MCF 10A (cell line): ENCODE results near the gene ERLEC1. TPM values are rescaled to one million over a fixed set of nuclear protein-coding genes. Genes with fewer than 3 reads are reported as not detected.
"Not testable (repeated sequence)": the region's sequence is repeated elsewhere in the genome, so short reads cannot be mapped to it uniquely, and the experiment has no call there.

Experiments used
- BruUV-seq: library from RNA; stranded (reverse); fragments of 400-500 nt; replicated peaks from 2 replicates; lab custom pipeline; 2021; lab: Mats Ljungman, UMichigan
- CTCF ChIA-PET: fragments of 300-600 bp; sonication (Branson Sonifier 250); formaldehyde crosslinking; extraction: SDS; loops from one replicate; lab custom pipeline; 2021; ENCODE audit warnings: antibody characterized with exemption, inconsistent platforms; lab: Yijun Ruan, JAX
- POLR2A ChIA-PET: fragments of 300-600, 350-650 bp; sonication (Branson Sonifier 250); formaldehyde crosslinking; extraction: SDS; loops from one replicate; lab custom pipeline; 2020; ENCODE audit warnings: antibody characterized with exemption, inconsistent platforms; lab: Yijun Ruan, JAX
- DNase-seq: peaks from one replicate; pipeline ENCODE4 v3.0.0-alpha.2; 2018; ENCODE audit not compliant: unreplicated experiment
- H3K27ac Mint-ChIP-seq: one replicate; pipeline ENCODE4 v1.8.0; 2022; ENCODE audit warnings: mild to moderate bottlenecking, low read depth, mixed read lengths; ENCODE audit not compliant: unreplicated experiment
- H3K27me3 Mint-ChIP-seq: one replicate; pipeline ENCODE4 v1.8.0; 2022; ENCODE audit warnings: mixed read lengths; ENCODE audit not compliant: insufficient read depth, unreplicated experiment
- H3K36me3 Mint-ChIP-seq: one replicate; pipeline ENCODE4 v1.8.0; 2022; ENCODE audit warnings: mild to moderate bottlenecking, moderate library complexity, mixed read lengths; ENCODE audit not compliant: insufficient read depth, unreplicated experiment
- H3K4me1 Mint-ChIP-seq: one replicate; pipeline ENCODE4 v1.8.0; 2022; ENCODE audit warnings: mixed read lengths; ENCODE audit not compliant: insufficient read depth, unreplicated experiment
- H3K4me3 Mint-ChIP-seq: one replicate; pipeline ENCODE4 v1.8.0; 2022; ENCODE audit warnings: mild to moderate bottlenecking, moderate library complexity, mixed read lengths; ENCODE audit not compliant: unreplicated experiment
- H3K9me3 Mint-ChIP-seq: one replicate; pipeline ENCODE4 v1.8.0; 2022; ENCODE audit warnings: mixed read lengths; ENCODE audit not compliant: unreplicated experiment
- CTCF ChIP-seq: fragments of 200-600 bp; IDR thresholded peaks from one replicate; pipeline ENCODE4 v1.8.0; 2022; ENCODE audit warnings: antibody characterized with exemption, mild to moderate bottlenecking; ENCODE audit not compliant: unreplicated experiment
- intact Hi-C: fragments of 100-400 bp; cut with micrococcal nuclease; formaldehyde crosslinking; loops from 2 replicates; pipeline ENCODE4 v1.14.1; 2022
- total RNA-seq: library from RNA; stranded (reverse); gene quantifications from 2 replicates; pipeline ENCODE4 v1.2.3, GENCODE V29; 2022

The ERLEC1 gene
- total RNA-seq, 1 experiment from 2014 or later = 51.4 TPM

- Mint-ChIP-seq H3K27me3 (no peaks in the 10 kb centered on the region), H3K9me3 (no peaks in the 10 kb centered on the region), H3K36me3 (peaks cover 6% of the 10 kb centered on the region), H3K27ac (no peak overlapping the region), H3K4me3 (no peak overlapping the region), H3K4me1 (no peaks in the 10 kb centered on the region)
- BruUV-seq = no TSS peak
- no peak for DNase-seq
- ChIA-PET POLR2A (interaction anchor here (0.6 kb wide), 1 partner anchor 27 kb away, joined by 3 read pairs; no protein-coding TSS in a partner anchor), CTCF (no interaction called here)
- TF ChIP-seq CTCF = no peak
- intact Hi-C loops = no loop called here
Measured at GRCh38 chr2:53840580-53840979, 53.7 kb downstream of the ERLEC1 start.

- H3K27me3 Mint-ChIP-seq, H3K4me1 Mint-ChIP-seq, CTCF ChIA-PET, intact Hi-C loops, H3K9me3 Mint-ChIP-seq, H3K36me3 Mint-ChIP-seq, BruUV-seq, H3K27ac Mint-ChIP-seq, H3K4me3 Mint-ChIP-seq, DNase-seq: not testable (repeated sequence)
- POLR2A ChIA-PET = interaction anchor here (0.6 kb wide), 1 partner anchor 716 kb away, joined by 3 read pairs; no protein-coding TSS in a partner anchor
Measured at GRCh38 chr2:53841651-53842050, 54.8 kb downstream of the ERLEC1 start.

- Mint-ChIP-seq H3K4me3 (no peak overlapping the region), H3K4me1 (no peaks in the 10 kb centered on the region), H3K27ac (no peak overlapping the region), H3K27me3 (no peaks in the 10 kb centered on the region), H3K9me3 (no peaks in the 10 kb centered on the region), H3K36me3 (peaks cover 2% of the 10 kb centered on the region)
- intact Hi-C loops = no loop called here
- no peak for TF ChIP-seq CTCF
- DNase-seq = peak; percentile 43
- POLR2A ChIA-PET = interaction anchor here (0.6 to 1.1 kb wide), 2 partner anchors 83 to 127 kb away, joined by 3 read pairs; no protein-coding TSS in a partner anchor
- no TSS peak for BruUV-seq
- CTCF ChIA-PET = no interaction called here
Measured at GRCh38 chr2:53842891-53843290, 56.0 kb downstream of the ERLEC1 start.

GRCh38 chr2:53843595-53843994 is 56.8 kb downstream of the ERLEC1 start:
- Mint-ChIP-seq H3K4me1 (peaks cover 4% of the 10 kb centered on the region), H3K4me3 (no peak overlapping the region), H3K9me3 (no peaks in the 10 kb centered on the region), H3K36me3 (peaks cover 7% of the 10 kb centered on the region), H3K27me3 (no peaks in the 10 kb centered on the region), H3K27ac (no peak overlapping the region)
- intact Hi-C loops = no loop called here
- DNase-seq = no peak
- CTCF ChIA-PET = no interaction called here
- TF ChIP-seq CTCF = no peak
- POLR2A ChIA-PET = interaction anchor here (1.1 kb wide), 1 partner anchor 126 kb away, joined by 3 read pairs; no protein-coding TSS in a partner anchor
- no TSS peak for BruUV-seq
